K562 (cell line): ENCODE measurements around the gene HES4. TPM values are rescaled to one million over a fixed set of nuclear protein-coding genes. Genes with fewer than 3 reads are reported as not detected.

Source experiments
- ATAC-seq: fragments of 200-7000 bp; cut with Tn5 transposase; 3 replicates; pipeline ENCODE4 v1.9.1; 2020; ENCODE audit warnings: moderate library complexity
- BruUV-seq: library from RNA; stranded (reverse); fragments of 400-500 nt; replicated peaks from 2 replicates; lab custom pipeline; 2021; lab: Mats Ljungman, UMichigan
- CTCF ChIA-PET: fragments of 300-600 bp; formaldehyde crosslinking; extraction: SDS; loops from one replicate; lab custom pipeline; 2021; ENCODE audit warnings: low intra/inter-chr PET ratio; lab: Yijun Ruan, JAX
- POLR2A ChIA-PET: fragments of 300-600, 350-650 bp; sonication (Branson Sonifier 250); formaldehyde crosslinking; extraction: SDS; loops from one replicate; lab custom pipeline; 2021; ENCODE audit warnings: antibody characterized with exemption, inconsistent platforms; lab: Yijun Ruan, JAX
- DNase-seq, 4 experiments: peaks; one replicate each; pipeline versions ENCODE4 v3.0.0 to v3.0.0-alpha.2; 2011 to 2018; ENCODE audit warnings: low spot score in 3 of 4, mixed read lengths in 3 of 4; ENCODE audit errors: extremely low read depth in 1 of 4
- FAIRE-seq: peaks from 2 replicates; lab custom pipeline; 2011; peaks lifted over from hg19 to GRCh38; lab: Jason Lieb, UNC
- H2AFZ ChIP-seq: 2 replicates; pipeline ENCODE4 v1.6.0; 2011; ENCODE audit warnings: low read depth, low read length, control low read depth, inconsistent platforms
- H3K27ac ChIP-seq: fragments of 200-600 bp; 3 replicates; pipeline ENCODE4 v1.8.0; 2011; ENCODE audit warnings: low read depth, mild to moderate bottlenecking, control low read depth, inconsistent platforms, low read length, moderate library complexity, mixed read lengths; ENCODE audit errors: extremely low read depth
- H3K27me3 ChIP-seq, 2 experiments: fragments of 300-600 bp in 1 of 2; 2 replicates in 1 of 2; 3 replicates in 1 of 2; pipeline versions ENCODE4 v1.6.0 to v1.8.0; 2011; ENCODE audit warnings: inconsistent platforms in 2 of 2, low read length in 2 of 2, mild to moderate bottlenecking in 1 of 2, mixed read lengths in 1 of 2, moderate library complexity in 1 of 2; ENCODE audit not compliant: control insufficient read depth in 2 of 2, insufficient read depth in 2 of 2
- H3K36me3 ChIP-seq: fragments of 300-600 bp; 3 replicates; pipeline ENCODE4 v1.8.0; 2011; ENCODE audit warnings: mild to moderate bottlenecking, low read length, inconsistent platforms; ENCODE audit not compliant: control insufficient read depth, insufficient read depth
- H3K4me1 ChIP-seq, 2 experiments: fragments of 200-600 bp in 1 of 2; replicated peaks in 1 of 2; 2 replicates in 1 of 2; 3 replicates in 1 of 2; pipeline versions ENCODE4 v1.5.1 to v1.8.0; 2011; ENCODE audit warnings: inconsistent platforms in 2 of 2, low read length in 2 of 2, mild to moderate bottlenecking in 1 of 2, mixed read lengths in 1 of 2, moderate library complexity in 1 of 2; ENCODE audit not compliant: control insufficient read depth in 2 of 2, insufficient read depth in 2 of 2
- H3K4me2 ChIP-seq: 2 replicates; pipeline ENCODE4 v1.6.1; 2011; ENCODE audit warnings: low read length, control low read depth, inconsistent platforms, mixed read lengths; ENCODE audit not compliant: insufficient read depth
- H3K4me3 ChIP-seq: fragments of 200-600 bp; sonication (generic), shearing (Covaris generic); 2 replicates; pipeline ENCODE4 v1.5.1; 2016; ENCODE audit warnings: control low read depth, inconsistent platforms
- H3K79me2 ChIP-seq: fragments of 200-600 bp; 3 replicates; pipeline ENCODE4 v1.8.0; 2011; ENCODE audit warnings: low read length, inconsistent platforms; ENCODE audit not compliant: control insufficient read depth, insufficient read depth
- H3K9ac ChIP-seq, 2 experiments: 2 replicates each; pipeline versions ENCODE4 v1.6.0 to v1.6.1; 2011; ENCODE audit warnings: low read depth in 2 of 2, low read length in 2 of 2, control low read depth in 1 of 2, inconsistent platforms in 1 of 2, mild to moderate bottlenecking in 1 of 2, mixed read lengths in 1 of 2; ENCODE audit not compliant: insufficient read depth in 1 of 2
- H3K9me1 ChIP-seq: one replicate; pipeline ENCODE4 v1.6.0; 2011; ENCODE audit warnings: inconsistent platforms, mild to moderate bottlenecking, low read length, moderate library complexity; ENCODE audit not compliant: control insufficient read depth, insufficient read depth
- H3K9me3 ChIP-seq: replicated peaks from 2 replicates; pipeline ENCODE4 v1.5.1; 2011; ENCODE audit warnings: low read depth, low read length, inconsistent platforms; ENCODE audit not compliant: control insufficient read depth, insufficient read depth
- H4K20me1 ChIP-seq: replicated peaks from 2 replicates; pipeline ENCODE4 v1.6.1; 2011; ENCODE audit warnings: low read length, inconsistent platforms, mixed read lengths; ENCODE audit not compliant: control insufficient read depth, insufficient read depth
- BRCA1 ChIP-seq, 2 experiments: fragments of 450-650 bp in 1 of 2; sonication (generic) in 1 of 2; formaldehyde crosslinking in 1 of 2; IDR thresholded peaks; 2 replicates each; pipeline versions ENCODE4 v1.5.0 to v1.6.1; 2017 to 2020; ENCODE audit warnings: mild to moderate bottlenecking in 1 of 2, missing genetic modification reagents in 1 of 2
- ETS2 ChIP-seq: IDR thresholded peaks from 2 replicates; pipeline ENCODE4 v1.6.1; 2016; ENCODE audit warnings: borderline replicate concordance, missing genetic modification characterization, mild to moderate bottlenecking, moderate library complexity, missing compliant biosample characterization; ENCODE audit not compliant: poor library complexity, severe bottlenecking
- IRF2 ChIP-seq: sonication (generic); formaldehyde crosslinking; IDR thresholded peaks from 2 replicates; pipeline ENCODE4 v1.8.1; 2022; ENCODE audit warnings: mild to moderate bottlenecking, missing genetic modification reagents
- KAT7 ChIP-seq: sonication (generic); formaldehyde crosslinking; IDR thresholded peaks from 2 replicates; pipeline ENCODE4 v1.8.0; 2022; ENCODE audit warnings: missing genetic modification reagents, mild to moderate bottlenecking, borderline replicate concordance
- MCM5 ChIP-seq: fragments of 450-650 bp; IDR thresholded peaks from 2 replicates; pipeline ENCODE4 v1.6.1; 2016; ENCODE audit warnings: low read depth
- MECOM ChIP-seq: fragments of 250-450 bp; sonication (Bioruptor Pico); IDR thresholded peaks from 2 replicates; pipeline ENCODE4 v1.8.0; 2022; ENCODE audit warnings: inconsistent platforms
- NBN ChIP-seq: fragments of 450-650 bp; IDR thresholded peaks from 2 replicates; pipeline ENCODE4 v1.6.1; 2016; ENCODE audit warnings: low read depth, mild to moderate bottlenecking
- POLR2B ChIP-seq: fragments of 450-650 bp; IDR thresholded peaks from 2 replicates; pipeline ENCODE4 v1.6.1; 2018; ENCODE audit warnings: low read depth; ENCODE audit not compliant: partially characterized antibody
- POLR2G ChIP-seq: fragments of 200-400 bp; formaldehyde crosslinking; IDR thresholded peaks from 2 replicates; pipeline ENCODE4 v1.6.1; 2017; ENCODE audit warnings: low read depth, mild to moderate bottlenecking, antibody characterized with exemption, low read length, moderate library complexity
- SIN3A ChIP-seq, 2 experiments: fragments of 150-350 bp in 1 of 2; IDR thresholded peaks; 2 replicates each; pipeline ENCODE4 v1.6.1; 2011 to 2016; ENCODE audit warnings: borderline replicate concordance in 2 of 2, low read depth in 2 of 2, low read length in 2 of 2, mild to moderate bottlenecking in 2 of 2, moderate library complexity in 2 of 2; ENCODE audit not compliant: control insufficient read depth in 1 of 2
- SMAD3 ChIP-seq: fragments of 450-650 bp; formaldehyde crosslinking; conservative IDR thresholded peaks from 2 replicates; pipeline ENCODE4 v1.4.0; 2020; ENCODE audit warnings: mild to moderate bottlenecking
- THRAP3 ChIP-seq: fragments of 450-650 bp; IDR thresholded peaks from 2 replicates; pipeline ENCODE4 v1.6.1; 2016; ENCODE audit warnings: mild to moderate bottlenecking, inconsistent platforms, borderline replicate concordance
- WGBS: fragments of 100-300 bp; shearing (Covaris generic); methylation state at CpG from one replicate; pipeline ENCODE4 v1.1.6; 2016; ENCODE audit warnings: low coverage, mixed read lengths; ENCODE audit not compliant: insufficient coverage; ENCODE audit errors: missing lambda C conversion rate; 5-methylcytosine and 5-hydroxymethylcytosine counted together
- in situ Hi-C: fragments of 300-500 bp; cut with MboI; formaldehyde crosslinking; loops from 4 replicates; pipeline ENCODE4 v1.15.0; 2018; ENCODE audit warnings: inconsistent platforms, mixed read lengths
- intact Hi-C: fragments of 100-400 bp; cut with micrococcal nuclease; formaldehyde crosslinking; loops from 2 replicates; pipeline ENCODE4 v1.14.2; 2022
- polyA plus RNA-seq, 8 experiments: library from polyadenylated mRNA; depleted of rRNA in 4 of 8; stranded (reverse) in 5 of 8; unstranded in 3 of 8; fragments of >200 nt; fragmentation: Nextera tagmentation in 2 of 8; fragmentation: Illumina TruSeq in 1 of 8; extraction: Ambion mirVana in 2 of 8; extraction: Trizol in 1 of 8; gene quantifications; 2 replicates each; pipeline versions ENCODE4 v1.2.1 to v1.2.3, GENCODE V29; 2011 to 2014; ENCODE audit warnings: inconsistent platforms in 1 of 8, missing spikeins in 1 of 8
- total RNA-seq, 7 experiments: library from RNA; depleted of rRNA in 6 of 7; stranded (reverse); fragments of >200 nt in 6 of 7; fragmentation: Illumina TruSeq in 2 of 7; extraction: Trizol in 2 of 7; gene quantifications; 2 replicates each; pipeline versions ENCODE4 v1.2.1 to v1.2.3, GENCODE V29; 2011 to 2021; ENCODE audit warnings: low replicate concordance in 1 of 7
- TF ChIP-seq, protein P1 (sequence below): fragments of 250-450 bp; sonication (Bioruptor Pico); IDR thresholded peaks from 2 replicates; pipeline ENCODE4 v1.8.0; 2022; ENCODE audit warnings: moderate library complexity, mild to moderate bottlenecking, inconsistent platforms
- TF ChIP-seq, protein P2 (sequence below): sonication (generic); formaldehyde crosslinking; IDR thresholded peaks from 2 replicates; pipeline ENCODE4 v1.8.1; 2022; ENCODE audit warnings: missing genetic modification reagents
- TF ChIP-seq, protein P3 (sequence below): fragments of 250-450 bp; sonication (Bioruptor Pico); IDR thresholded peaks from 2 replicates; pipeline ENCODE4 v1.9.0; 2021; ENCODE audit warnings: mild to moderate bottlenecking

Gene HES4
- total and polyA plus RNA-seq, 9 of the 15 experiments (the other 6 are each of a cell fraction or from before 2014, with no cell fraction given): 0.21 to 43.7 (median 5.3) TPM; not detected in 2

DNA sequence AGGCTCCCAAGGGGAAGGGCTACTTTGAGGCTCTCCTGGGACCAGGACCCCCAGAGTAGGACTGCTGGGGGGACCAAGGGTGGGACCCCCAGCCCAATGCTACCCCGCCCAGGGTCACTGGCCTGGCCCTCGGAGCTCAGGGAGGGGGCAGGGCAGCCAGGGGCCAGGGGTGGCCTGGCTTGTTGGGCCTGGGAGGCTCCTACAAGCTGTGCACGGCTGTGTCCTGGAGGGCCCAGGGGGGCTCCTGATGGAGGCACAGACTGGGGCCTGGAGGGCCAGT, 2.2 kb downstream of the HES4 start (continued):
- TF ChIP-seq, protein P1, sequence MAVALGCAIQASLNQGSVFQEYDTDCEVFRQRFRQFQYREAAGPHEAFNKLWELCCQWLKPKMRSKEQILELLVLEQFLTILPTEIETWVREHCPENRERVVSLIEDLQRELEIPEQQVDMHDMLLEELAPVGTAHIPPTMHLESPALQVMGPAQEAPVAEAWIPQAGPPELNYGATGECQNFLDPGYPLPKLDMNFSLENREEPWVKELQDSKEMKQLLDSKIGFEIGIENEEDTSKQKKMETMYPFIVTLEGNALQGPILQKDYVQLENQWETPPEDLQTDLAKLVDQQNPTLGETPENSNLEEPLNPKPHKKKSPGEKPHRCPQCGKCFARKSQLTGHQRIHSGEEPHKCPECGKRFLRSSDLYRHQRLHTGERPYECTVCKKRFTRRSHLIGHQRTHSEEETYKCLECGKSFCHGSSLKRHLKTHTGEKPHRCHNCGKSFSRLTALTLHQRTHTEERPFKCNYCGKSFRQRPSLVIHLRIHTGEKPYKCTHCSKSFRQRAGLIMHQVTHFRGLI (CRISPR knock-in tag): no peak
- TF ChIP-seq, all 486 proteins: peak for 2

DNA sequence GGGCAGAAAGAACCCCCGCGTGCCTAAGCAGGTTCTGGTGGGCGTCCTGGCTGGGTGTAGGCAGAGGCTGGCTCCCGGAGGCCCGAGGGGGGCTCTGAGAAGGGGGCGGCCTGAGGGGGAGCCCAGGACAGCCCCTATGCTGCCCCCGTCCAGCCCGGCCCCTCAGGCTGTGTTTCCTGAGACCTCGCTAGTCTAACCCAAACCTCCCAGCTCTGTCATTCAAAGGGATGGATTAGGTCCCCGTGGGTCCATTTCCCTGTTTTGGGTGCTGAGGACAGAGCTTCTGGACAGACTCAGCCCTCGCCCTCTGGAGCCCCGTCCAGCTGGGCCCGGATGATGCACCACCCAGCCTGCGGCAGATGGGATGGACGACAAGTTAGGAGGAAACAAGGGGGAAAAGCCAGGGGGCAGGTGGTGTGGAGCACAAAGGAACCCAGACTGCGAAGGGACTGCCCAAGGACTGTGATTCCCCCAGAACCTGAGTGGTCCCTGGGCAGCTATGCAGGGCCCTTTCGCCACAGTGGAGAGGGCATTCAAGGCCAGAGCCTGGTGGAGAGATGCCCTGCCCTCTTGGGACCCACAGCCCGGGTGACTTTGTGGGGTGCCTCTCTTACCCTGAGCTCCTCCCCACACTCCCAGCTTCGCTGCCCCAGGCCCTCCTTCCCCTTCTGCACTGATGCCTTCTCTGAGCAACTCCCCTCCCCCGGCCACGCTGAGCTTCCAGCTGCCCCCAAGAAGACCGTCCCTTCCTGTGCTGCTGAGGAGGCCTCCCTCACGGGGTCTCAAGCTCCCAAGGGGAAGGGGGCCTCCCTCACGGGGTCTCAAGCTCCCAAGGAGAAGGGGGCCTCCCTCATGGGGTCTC, 2.8 kb downstream of the HES4 start:
- 24% methylated on average over 18 of the region's 24 CpGs for WGBS
- no peak for ATAC-seq
- no peak for FAIRE-seq
- Histone ChIP-seq H3K36me3 (no peaks in the 10 kb centered on the region), H3K27me3 (peaks cover 0 to 8% of the 10 kb centered on the region in 2 experiments; a peak in 1 of 5 replicates), H3K4me1 (peaks cover 4 to 71% of the 10 kb centered on the region in 2 experiments; a peak in 4 of 5 replicates), H3K27ac (no peak overlapping the region), H3K9me3 (no peaks in the 10 kb centered on the region), H3K4me2 (no peak overlapping the region), H2AFZ (no peak overlapping the region), H3K4me3 (no peak overlapping the region), H3K79me2 (peaks cover 15% of the 10 kb centered on the region; the same call in 2 of the 3 replicates), H4K20me1 (peaks cover 9% of the 10 kb centered on the region; the same call in 1 of the 2 replicates), H3K9ac (peak overlapping the region in 1 of 2 experiments; percentile 24; a peak in 1 of 4 replicates), H3K9me1 (no peaks in the 10 kb centered on the region)
- in situ Hi-C loops: no loop called here
- no TSS peak for BruUV-seq
- ChIA-PET POLR2A (interaction anchor here (0.7 to 1.9 kb wide), 8 partner anchors 8 to 206 kb away, joined by 3 to 8 read pairs (median 4); partner anchors contain the start of genes ISG15 and PERM1), CTCF (no interaction called here)
- intact Hi-C loops: no loop called here
- peak in 2 of 4 experiments; percentile 11 to 15 for DNase-seq
- TF ChIP-seq ETS2: no peak
- TF ChIP-seq SIN3A (IDR thresholded peaks at IDR 0.05; ENCODE audit: borderline replicate concordance in 2 of 2, control insufficient read depth in 1 of 2, low read depth in 2 of 2, low read length in 2 of 2): no peak
- TF ChIP-seq POLR2B: peak; percentile 22
- TF ChIP-seq, protein P2, sequence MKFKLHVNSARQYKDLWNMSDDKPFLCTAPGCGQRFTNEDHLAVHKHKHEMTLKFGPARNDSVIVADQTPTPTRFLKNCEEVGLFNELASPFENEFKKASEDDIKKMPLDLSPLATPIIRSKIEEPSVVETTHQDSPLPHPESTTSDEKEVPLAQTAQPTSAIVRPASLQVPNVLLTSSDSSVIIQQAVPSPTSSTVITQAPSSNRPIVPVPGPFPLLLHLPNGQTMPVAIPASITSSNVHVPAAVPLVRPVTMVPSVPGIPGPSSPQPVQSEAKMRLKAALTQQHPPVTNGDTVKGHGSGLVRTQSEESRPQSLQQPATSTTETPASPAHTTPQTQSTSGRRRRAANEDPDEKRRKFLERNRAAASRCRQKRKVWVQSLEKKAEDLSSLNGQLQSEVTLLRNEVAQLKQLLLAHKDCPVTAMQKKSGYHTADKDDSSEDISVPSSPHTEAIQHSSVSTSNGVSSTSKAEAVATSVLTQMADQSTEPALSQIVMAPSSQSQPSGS (CRISPR knock-in tag): no peak
- TF ChIP-seq MCM5: no peak
- TF ChIP-seq MECOM (CRISPR knock-in tag): no peak
- TF ChIP-seq, protein P3, sequence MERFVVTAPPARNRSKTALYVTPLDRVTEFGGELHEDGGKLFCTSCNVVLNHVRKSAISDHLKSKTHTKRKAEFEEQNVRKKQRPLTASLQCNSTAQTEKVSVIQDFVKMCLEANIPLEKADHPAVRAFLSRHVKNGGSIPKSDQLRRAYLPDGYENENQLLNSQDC (CRISPR knock-in tag): no peak
- TF ChIP-seq THRAP3: no peak
- TF ChIP-seq NBN: no peak
- TF ChIP-seq POLR2G: peak; percentile 22; the same call in 1 of the 2 replicates
- no peak for TF ChIP-seq KAT7 (CRISPR knock-in tag)
- no peak for TF ChIP-seq BRCA1 (IDR thresholded peaks at IDR 0.05)
- no peak for TF ChIP-seq BRCA1 (CRISPR knock-in tag; IDR thresholded peaks at IDR 0.05)
- no peak for TF ChIP-seq IRF2 (CRISPR knock-in tag)
- no peak for TF ChIP-seq SMAD3
